Esophagus squamous epithelium (tissue), 5 donors: ENCODE data around the gene GLRA3. TPM values are rescaled to one million over a fixed set of nuclear protein-coding genes. Genes with fewer than 3 reads are reported as not detected.

Experiments used
- DNase-seq: peaks from one replicate; lab custom pipeline; 2025; lab: John Stamatoyannopoulos, UW
- H3K27ac ChIP-seq, 4 donors: fragments of 200-600 bp; sonication (generic); one replicate each; pipeline ENCODE4 v1.5.1; 2016 to 2019; ENCODE audit warnings: mild to moderate bottlenecking in 1 of 4
- H3K27me3 ChIP-seq, 4 donors: fragments of 200-600 bp; sonication (generic); 1 replicate in 3 of 4; 2 replicates in 1 of 4; pipeline versions ENCODE4 v1.5.1 to v1.6.0; 2017 to 2021; ENCODE audit warnings: antibody characterized with exemption in 1 of 4
- H3K36me3 ChIP-seq, 3 donors: fragments of 200-600 bp; sonication (generic); one replicate each; pipeline ENCODE4 v1.5.1; 2016 to 2019
- H3K4me1 ChIP-seq, 3 donors: fragments of 200-600 bp; sonication (generic); one replicate each; pipeline ENCODE4 v1.5.1; 2017 to 2019
- H3K4me3 ChIP-seq, 4 donors: fragments of 200-600 bp; sonication (generic); 1 replicate in 3 of 4; 2 replicates in 1 of 4; pipeline ENCODE4 v1.5.1; 2016 to 2019; ENCODE audit warnings: mild to moderate bottlenecking in 2 of 4, moderate library complexity in 1 of 4
- H3K9me3 ChIP-seq, 3 donors: fragments of 200-600 bp; sonication (generic); one replicate each; pipeline ENCODE4 v1.5.1; 2016 to 2019
- POLR2A ChIP-seq, 4 donors: fragments of 450-650 bp; IDR thresholded peaks; one replicate each; pipeline ENCODE4 v1.6.1; 2017; ENCODE audit warnings: antibody characterized with exemption in 4 of 4, mild to moderate bottlenecking in 4 of 4, moderate library complexity in 3 of 4
- WGBS, 2 donors: methylation state at CpG; one replicate each; pipeline ENCODE4 v1.1.5; 2018; 5-methylcytosine and 5-hydroxymethylcytosine counted together
- intact Hi-C: fragments of 100-400 bp; cut with DNase I; formaldehyde crosslinking; loops from one replicate; pipeline ENCODE4 v1.15.0; 2022
- total RNA-seq, 4 donors: library from RNA; depleted of rRNA; stranded (reverse); fragments of >200 nt; gene quantifications; one replicate each; pipeline ENCODE4 v1.1.0, GENCODE V29; 2016
- TF ChIP-seq, protein P1 (sequence below), 6 experiments: fragments of 450-650 bp in 4 of 6; fragments of 200-600 bp in 2 of 6; sonication (generic) in 2 of 6; IDR thresholded peaks; one replicate each; pipeline ENCODE4 v1.5.1; 2016 to 2019; ENCODE audit warnings: antibody characterized with exemption in 6 of 6, mild to moderate bottlenecking in 4 of 6, moderate library complexity in 4 of 6
- donor health status: DM: yes; HTN: yes; CAD: no.

Gene GLRA3
- total RNA-seq, 4 donors from 2014 or later = not detected

GRCh38 chr4:174629265-174629664 lies 199.8 kb downstream of the GLRA3 start:
- Histone ChIP-seq H3K9me3 (no peaks in the 10 kb centered on the region), H3K36me3 (no peaks in the 10 kb centered on the region), H3K4me3 (no peak overlapping the region), H3K27ac (peak overlapping the region; percentile 15 to 72 (median 38)), H3K27me3 (no peaks in the 10 kb centered on the region), H3K4me1 (peaks cover 0 to 36% (median 0%) of the 10 kb centered on the region in 3 donors)
- no peak for DNase-seq
- TF ChIP-seq POLR2A (IDR thresholded peaks at IDR 0.05) = no peak
- TF ChIP-seq, protein P1, sequence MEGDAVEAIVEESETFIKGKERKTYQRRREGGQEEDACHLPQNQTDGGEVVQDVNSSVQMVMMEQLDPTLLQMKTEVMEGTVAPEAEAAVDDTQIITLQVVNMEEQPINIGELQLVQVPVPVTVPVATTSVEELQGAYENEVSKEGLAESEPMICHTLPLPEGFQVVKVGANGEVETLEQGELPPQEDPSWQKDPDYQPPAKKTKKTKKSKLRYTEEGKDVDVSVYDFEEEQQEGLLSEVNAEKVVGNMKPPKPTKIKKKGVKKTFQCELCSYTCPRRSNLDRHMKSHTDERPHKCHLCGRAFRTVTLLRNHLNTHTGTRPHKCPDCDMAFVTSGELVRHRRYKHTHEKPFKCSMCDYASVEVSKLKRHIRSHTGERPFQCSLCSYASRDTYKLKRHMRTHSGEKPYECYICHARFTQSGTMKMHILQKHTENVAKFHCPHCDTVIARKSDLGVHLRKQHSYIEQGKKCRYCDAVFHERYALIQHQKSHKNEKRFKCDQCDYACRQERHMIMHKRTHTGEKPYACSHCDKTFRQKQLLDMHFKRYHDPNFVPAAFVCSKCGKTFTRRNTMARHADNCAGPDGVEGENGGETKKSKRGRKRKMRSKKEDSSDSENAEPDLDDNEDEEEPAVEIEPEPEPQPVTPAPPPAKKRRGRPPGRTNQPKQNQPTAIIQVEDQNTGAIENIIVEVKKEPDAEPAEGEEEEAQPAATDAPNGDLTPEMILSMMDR (IDR thresholded peaks at IDR 0.05) = no peak
- intact Hi-C loops = no loop called here
- 59 to 67% methylated on average over 2 of the region's 2 CpGs for WGBS, 2 donors

DNA sequence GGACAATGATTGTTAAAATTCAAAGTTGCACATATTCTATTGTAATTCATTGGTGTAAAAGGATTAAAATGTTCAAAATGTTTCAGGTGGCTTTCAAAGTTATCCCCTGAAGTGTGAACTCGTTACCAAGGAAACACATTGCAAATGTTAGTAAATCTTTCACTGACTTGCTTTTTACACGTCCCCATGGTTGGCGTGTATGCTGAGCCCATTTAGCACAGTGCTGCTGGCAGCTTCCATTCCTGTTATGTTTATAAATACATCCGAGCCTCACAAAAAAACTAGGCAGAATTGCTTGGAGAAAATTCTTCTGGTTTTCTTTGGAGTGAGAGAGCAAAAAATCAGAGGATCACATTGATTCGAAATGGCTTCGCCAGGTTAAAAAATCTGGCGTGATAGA lies 200.9 kb downstream of the GLRA3 start:
- H3K27ac ChIP-seq = peak overlapping the region in 1 of 4 donors; percentile 21
- 68 to 74% methylated on average over 7 of the region's 7 CpGs for WGBS, 2 donors
- H3K36me3 ChIP-seq = no peaks in the 10 kb centered on the region
- no peaks in the 10 kb centered on the region for H3K27me3 ChIP-seq
- intact Hi-C loops = no loop called here
- no peaks in the 10 kb centered on the region for H3K9me3 ChIP-seq
- DNase-seq = no peak
- TF ChIP-seq POLR2A (IDR thresholded peaks at IDR 0.05) = no peak
- TF ChIP-seq, protein P1 (IDR thresholded peaks at IDR 0.05) = no peak
- peaks cover 0 to 36% (median 0%) of the 10 kb centered on the region in 3 donors for H3K4me1 ChIP-seq
- no peak overlapping the region for H3K4me3 ChIP-seq

DNA sequence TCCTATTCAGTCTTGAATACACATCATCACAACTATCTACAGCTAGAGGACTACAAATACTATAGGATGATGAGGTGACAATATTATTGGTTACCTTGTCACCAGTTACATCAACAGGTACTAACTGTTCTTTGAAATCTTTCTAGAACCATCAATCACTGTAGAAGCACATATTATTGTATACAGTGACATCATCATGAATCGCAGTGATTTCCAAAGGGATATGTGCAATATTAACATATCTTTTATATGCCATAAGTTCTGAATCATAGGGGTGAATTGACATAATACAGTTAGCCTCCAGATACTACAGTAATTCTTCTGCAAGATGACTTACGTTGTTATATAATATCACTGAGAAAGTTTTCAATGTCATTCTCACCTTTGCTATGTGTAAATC lies 201.6 kb downstream of the GLRA3 start:
- intact Hi-C loops = no loop called here
- H3K9me3 ChIP-seq = no peaks in the 10 kb centered on the region
- DNase-seq = no peak
- no peaks in the 10 kb centered on the region for H3K36me3 ChIP-seq
- H3K4me3 ChIP-seq = no peak overlapping the region
- no peak for TF ChIP-seq POLR2A (IDR thresholded peaks at IDR 0.05)
- TF ChIP-seq, protein P1 (IDR thresholded peaks at IDR 0.05) = no peak
- H3K27ac ChIP-seq = no peak overlapping the region
- no peaks in the 10 kb centered on the region for H3K27me3 ChIP-seq
- peaks cover 0 to 36% (median 0%) of the 10 kb centered on the region in 3 donors for H3K4me1 ChIP-seq
- 61 to 73% methylated on average over 2 of the region's 2 CpGs for WGBS, 2 donors

GRCh38 chr4:174626342-174627008 lies 202.6 kb downstream of the GLRA3 start:
- Histone ChIP-seq H3K9me3 (no peaks in the 10 kb centered on the region), H3K27me3 (no peaks in the 10 kb centered on the region), H3K27ac (no peak overlapping the region), H3K4me1 (peaks cover 0 to 29% (median 0%) of the 10 kb centered on the region in 3 donors), H3K36me3 (no peaks in the 10 kb centered on the region), H3K4me3 (no peak overlapping the region)
- 83 to 93% methylated on average over 1 of the region's 1 CpG for WGBS, 2 donors
- DNase-seq = no peak
- TF ChIP-seq, protein P1 (IDR thresholded peaks at IDR 0.05) = no peak
- TF ChIP-seq POLR2A (IDR thresholded peaks at IDR 0.05) = no peak
- intact Hi-C loops = no loop called here

GRCh38 chr4:174616661-174617060 lies 212.4 kb downstream of the GLRA3 start:
- Histone ChIP-seq H3K4me3 (no peak overlapping the region), H3K4me1 (no peaks in the 10 kb centered on the region), H3K27me3 (no peaks in the 10 kb centered on the region), H3K36me3 (no peaks in the 10 kb centered on the region), H3K9me3 (no peaks in the 10 kb centered on the region), H3K27ac (no peak overlapping the region)
- intact Hi-C loops = no loop called here
- no peak for TF ChIP-seq POLR2A (IDR thresholded peaks at IDR 0.05)
- TF ChIP-seq, protein P1 (IDR thresholded peaks at IDR 0.05) = no peak
- DNase-seq = no peak
- WGBS, 2 donors = 62 to 76% methylated on average over 3 of the region's 3 CpGs
